Colon (tissue), 2 donors: ENCODE results near the gene CNOT11.
"Not testable (repeated sequence)": the region's sequence is repeated elsewhere in the genome, so short reads cannot be mapped to it uniquely, and the experiment has no call there.

ENCODE experiments used
- FAIRE-seq: peaks from 2 replicates; lab custom pipeline; 2012; peaks lifted over from hg19 to GRCh38; lab: Jason Lieb, UNC
- donor health status: control.
- donor health status: control.

Gene CNOT11

GRCh38 chr2:101310090-101310833 lies 57.6 kb downstream of the CNOT11 start:
- no peak for FAIRE-seq

GRCh38 chr2:101310834-101311695 lies 58.4 kb downstream of the CNOT11 start:
- no peak for FAIRE-seq

DNA sequence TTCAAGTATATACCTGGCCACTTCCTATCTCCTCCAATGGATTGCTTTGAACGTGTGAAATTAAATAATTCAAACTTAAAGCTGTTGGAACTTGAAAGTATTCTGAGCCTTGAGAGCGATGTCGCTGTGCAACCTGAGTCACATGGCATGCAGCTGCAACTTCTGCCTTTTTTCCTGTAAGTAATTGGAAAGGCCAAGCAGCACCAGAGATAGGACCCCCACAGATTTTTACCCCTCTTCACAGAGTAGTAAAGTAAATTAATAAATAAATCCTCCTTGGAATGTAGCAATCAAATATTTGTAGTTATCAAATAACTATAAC lies 59.0 kb downstream of the CNOT11 start:
- FAIRE-seq, result no peak

GRCh38 chr2:101316568-101316967 lies 63.9 kb downstream of the CNOT11 start:
- not testable (repeated sequence) for FAIRE-seq
